Choroid plexus epithelial cell (primary cell): ENCODE measurements around the gene LARP4B.
A peak's percentile ranks its signal among the peaks of the same experiment; 100 is the strongest.

Experiments
- DNase-seq: peaks from one replicate; pipeline ENCODE4 v3.0.0-alpha.2; 2010; ENCODE audit warnings: low read depth
- H3K4me3 ChIP-seq: 2 replicates; pipeline ENCODE4 v1.5.1; 2011; ENCODE audit warnings: low read depth, mild to moderate bottlenecking, control low read depth, low read length, moderate library complexity
- TF ChIP-seq, protein P1 (sequence below): conservative IDR thresholded peaks from 2 replicates; pipeline ENCODE4 v1.5.1; 2011; ENCODE audit warnings: low read depth, mild to moderate bottlenecking, control low read depth, inconsistent platforms, low read length, moderate library complexity

LARP4B gene

DNA sequence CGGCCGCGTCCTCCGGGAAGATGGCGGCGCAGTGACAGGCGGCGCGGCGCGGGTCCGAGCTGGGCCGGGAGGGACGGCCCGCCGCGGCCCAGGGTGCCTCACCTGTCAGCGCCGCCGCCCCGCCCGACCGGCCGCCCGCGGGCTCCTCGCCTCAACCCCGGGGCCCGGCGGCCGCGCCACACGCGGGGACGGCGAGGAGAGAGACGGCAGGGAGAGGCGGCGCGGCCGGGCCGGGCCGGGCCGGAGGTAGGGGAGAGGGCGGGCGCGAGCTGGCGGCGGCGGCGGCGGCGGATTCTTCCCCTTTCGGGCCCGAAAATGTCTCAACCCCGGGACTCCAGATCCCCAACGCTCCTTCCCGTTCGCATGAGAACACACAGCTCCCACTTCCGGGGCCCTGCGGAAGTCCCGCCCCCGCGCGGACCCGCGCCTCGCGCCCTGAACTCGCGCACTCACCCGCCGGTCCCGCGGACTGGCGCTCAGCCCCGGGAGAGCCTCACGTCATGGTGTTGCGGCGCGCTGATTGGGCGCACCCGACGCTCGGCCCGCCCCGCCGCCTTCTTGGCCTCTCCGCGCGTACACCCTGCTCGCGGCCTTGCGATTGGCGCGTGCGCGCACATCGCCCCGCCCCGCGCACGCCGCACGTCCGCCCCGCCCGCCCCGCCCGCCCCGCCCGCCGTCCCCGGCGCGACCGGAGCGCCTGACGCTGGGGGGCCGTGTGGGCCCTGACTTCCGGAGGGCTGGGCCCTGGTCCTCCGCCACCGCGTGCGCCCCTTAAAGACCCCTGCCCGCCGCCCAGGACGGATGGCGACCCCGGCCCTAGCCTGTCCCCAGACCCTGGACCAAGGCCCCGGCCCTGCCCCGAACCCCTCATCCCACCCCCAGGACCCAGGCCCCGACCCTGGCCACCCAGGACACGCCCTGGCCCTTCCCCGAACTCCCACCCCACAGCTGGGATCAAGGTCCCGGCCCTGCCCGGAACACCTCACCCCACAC lies at the start of gene LARP4B:
Gene LARP4B, minus strand, starts transcription at position 380 of the 993 bp plus-strand sequence. CDS start 45,984 bp downstream, outside the sequence.
- peak; percentile 99 for DNase-seq
- peak within 1 kb of the TSS; percentile 81 for H3K4me3 ChIP-seq
- TF ChIP-seq, protein P1, sequence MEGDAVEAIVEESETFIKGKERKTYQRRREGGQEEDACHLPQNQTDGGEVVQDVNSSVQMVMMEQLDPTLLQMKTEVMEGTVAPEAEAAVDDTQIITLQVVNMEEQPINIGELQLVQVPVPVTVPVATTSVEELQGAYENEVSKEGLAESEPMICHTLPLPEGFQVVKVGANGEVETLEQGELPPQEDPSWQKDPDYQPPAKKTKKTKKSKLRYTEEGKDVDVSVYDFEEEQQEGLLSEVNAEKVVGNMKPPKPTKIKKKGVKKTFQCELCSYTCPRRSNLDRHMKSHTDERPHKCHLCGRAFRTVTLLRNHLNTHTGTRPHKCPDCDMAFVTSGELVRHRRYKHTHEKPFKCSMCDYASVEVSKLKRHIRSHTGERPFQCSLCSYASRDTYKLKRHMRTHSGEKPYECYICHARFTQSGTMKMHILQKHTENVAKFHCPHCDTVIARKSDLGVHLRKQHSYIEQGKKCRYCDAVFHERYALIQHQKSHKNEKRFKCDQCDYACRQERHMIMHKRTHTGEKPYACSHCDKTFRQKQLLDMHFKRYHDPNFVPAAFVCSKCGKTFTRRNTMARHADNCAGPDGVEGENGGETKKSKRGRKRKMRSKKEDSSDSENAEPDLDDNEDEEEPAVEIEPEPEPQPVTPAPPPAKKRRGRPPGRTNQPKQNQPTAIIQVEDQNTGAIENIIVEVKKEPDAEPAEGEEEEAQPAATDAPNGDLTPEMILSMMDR, result no peak

DNA sequence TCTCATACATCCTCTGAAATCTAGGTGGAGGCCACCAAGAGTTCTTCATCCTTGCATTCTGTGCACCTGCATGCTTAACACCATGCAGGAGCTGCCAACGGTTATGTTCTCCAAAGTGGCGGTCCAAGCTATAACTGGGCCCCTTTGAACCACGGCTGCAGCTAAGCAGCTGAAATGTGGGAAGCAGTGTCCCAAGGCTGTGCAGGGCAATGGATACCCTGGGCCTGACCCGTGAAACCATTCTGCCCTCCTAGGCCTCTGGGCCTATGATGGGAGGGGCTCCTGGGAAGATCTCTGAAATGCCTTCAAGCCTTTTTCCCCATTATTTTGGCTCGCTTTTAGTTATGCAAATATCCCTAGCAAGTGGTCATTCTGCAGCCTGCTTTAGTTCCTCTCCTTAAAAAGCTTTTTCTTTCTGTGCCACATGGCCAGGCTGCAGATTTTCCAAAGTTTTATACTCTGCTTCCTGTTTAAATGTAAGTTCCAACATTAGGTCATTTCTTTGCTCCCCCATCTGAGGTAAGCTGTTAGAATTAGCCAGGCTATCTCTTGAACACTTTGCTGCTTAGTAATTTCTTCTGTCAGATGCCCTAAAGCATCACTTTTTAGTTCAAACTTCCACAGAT lies 49.1 kb upstream of the LARP4B start:
- TF ChIP-seq, protein P1, result no peak
- no peak overlapping the region for H3K4me3 ChIP-seq
- DNase-seq, result no peak

DNA sequence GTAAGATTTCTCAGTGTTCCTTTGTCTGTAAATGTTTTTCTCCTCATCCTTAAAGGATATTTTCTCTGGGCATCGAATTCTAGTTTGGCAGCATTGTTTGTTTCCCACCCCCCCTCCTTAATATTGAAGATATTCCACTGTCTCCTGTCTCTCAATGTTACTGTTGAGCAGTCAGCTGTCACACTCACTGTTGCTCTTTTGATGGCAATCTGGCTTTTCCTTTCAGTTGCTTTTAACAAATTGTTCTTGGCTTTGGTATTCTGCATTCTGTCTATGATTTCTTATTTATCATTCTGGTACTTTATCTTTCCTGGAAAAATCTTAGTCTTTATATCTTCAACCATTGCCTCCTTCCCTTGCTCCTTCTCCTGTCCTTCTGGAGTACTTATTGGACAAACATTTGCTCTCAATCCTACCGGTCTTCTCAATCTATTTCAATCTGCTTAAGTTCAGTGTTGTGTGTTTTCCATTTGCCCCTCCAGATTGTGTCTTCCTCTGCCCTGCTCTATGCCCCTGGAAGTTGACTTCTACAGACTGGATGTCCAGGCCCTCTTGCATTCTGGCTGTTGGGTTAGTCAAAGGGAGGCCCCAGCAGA lies 47.4 kb upstream of the LARP4B start:
- TF ChIP-seq, protein P1, result no peak
- H3K4me3 ChIP-seq, result no peak overlapping the region
- peak; percentile 16 for DNase-seq

DNA sequence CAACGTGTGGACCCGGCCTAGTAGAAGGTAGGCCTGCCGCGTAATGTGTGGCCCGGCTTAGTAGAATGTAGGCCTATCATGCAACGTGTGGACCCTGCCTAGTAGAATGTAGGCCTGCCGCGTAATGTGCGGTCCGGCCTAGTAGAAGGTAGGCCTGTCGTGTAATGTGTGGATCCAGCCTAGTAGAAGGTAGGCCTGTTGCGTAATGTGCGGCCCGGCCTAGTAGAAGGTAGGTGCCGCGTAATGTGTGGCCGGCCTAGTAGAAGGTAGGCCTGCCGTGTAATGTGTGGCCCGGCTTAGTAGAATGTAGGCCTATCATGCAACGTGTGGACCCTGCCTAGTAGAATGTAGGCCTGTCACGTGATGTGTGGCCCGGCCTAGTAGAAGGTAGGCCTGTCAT lies 44.8 kb upstream of the LARP4B start:
- H3K4me3 ChIP-seq, result no peak overlapping the region
- no peak for DNase-seq
- TF ChIP-seq, protein P1, result no peak

DNA sequence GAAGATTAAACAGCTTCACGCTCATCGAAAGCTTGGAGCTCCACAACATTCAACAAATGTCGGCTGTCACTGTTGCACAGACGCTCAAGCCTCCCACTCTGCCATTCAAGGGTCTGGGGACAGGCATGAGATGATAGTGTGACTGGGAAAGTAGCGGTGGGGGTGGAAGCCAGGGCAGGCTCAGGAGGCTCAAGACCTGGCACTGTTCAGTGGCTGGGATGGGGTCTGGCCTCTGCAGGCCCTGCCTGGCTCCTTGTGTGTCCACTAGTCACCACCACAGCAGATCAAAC lies 43.2 kb upstream of the LARP4B start:
- TF ChIP-seq, protein P1, result no peak
- H3K4me3 ChIP-seq, result no peak overlapping the region
- no peak for DNase-seq

DNA sequence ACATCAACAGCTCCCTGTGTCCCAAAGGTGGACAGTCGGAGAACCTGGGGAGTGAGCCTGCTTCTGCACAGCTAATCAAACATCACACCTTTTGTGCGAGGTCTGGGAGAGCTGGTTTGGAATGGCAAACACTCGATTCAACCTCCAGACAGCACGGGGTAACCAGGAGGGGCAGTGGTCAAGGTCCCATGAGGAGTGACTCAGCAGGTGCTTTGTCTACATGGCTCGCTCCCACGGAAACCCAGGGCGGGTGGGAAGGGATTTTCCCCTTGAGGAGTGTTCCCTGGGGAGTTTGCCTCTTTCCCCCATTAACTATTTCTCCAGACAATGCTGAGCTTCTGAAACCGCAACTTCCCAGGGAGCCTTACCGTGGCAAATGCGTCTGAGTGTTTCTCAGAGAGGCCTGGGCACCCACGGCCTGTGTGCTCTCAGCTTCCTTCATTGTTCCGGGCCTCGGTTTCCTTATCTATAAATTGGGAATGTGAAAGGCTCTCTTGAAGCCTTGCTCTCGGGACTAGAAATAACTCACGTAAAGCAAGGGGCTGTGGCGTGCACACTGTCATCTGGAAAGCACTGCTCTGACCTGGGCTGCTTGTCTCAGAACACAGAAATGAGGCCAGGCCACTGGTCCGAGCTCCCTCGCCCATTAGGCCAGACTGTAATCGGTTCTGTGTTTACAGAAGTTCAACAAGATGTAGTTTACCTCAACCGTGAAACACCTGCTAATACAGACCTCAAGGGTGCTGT lies 42.7 kb upstream of the LARP4B start:
- TF ChIP-seq, protein P1, result no peak
- H3K4me3 ChIP-seq, result no peak overlapping the region
- peak; percentile 10 for DNase-seq
